ENCODE data around the gene CDK6.

CDK6 gene

GRCh38 chr7:92633211-92633906 lies 203.0 kb downstream of the CDK6 start:
- Histone ChIP-seq H3K9me3 (ENCODE audit: control insufficient read depth in 1 of 2, low read length in 2 of 2) (no peaks in the 10 kb centered on the region), H3K27ac (ENCODE audit: low read length) (peak overlapping the region; percentile 47), H3K36me3 (ENCODE audit: control insufficient read depth in 1 of 2, insufficient read depth in 2 of 2, low read length in 2 of 2) (no peaks in the 10 kb centered on the region), H3K4me3 (ENCODE audit: low read depth in 1 of 2, low read length in 2 of 2) (peak overlapping the region in 1 of 2 donors; percentile 13), H3K27me3 (ENCODE audit: low read depth, low read length) (no peaks in the 10 kb centered on the region), H3K4me1 (ENCODE audit: control insufficient read depth in 1 of 2, insufficient read depth in 2 of 2, low read length in 2 of 2) (peaks cover 12 to 23% of the 10 kb centered on the region in 2 donors)

- H3K4me1 ChIP-seq (ENCODE audit: control insufficient read depth in 1 of 2, insufficient read depth in 2 of 2, low read length in 2 of 2) = peaks cover 12 to 23% of the 10 kb centered on the region in 2 donors
- H3K27me3 ChIP-seq (ENCODE audit: low read depth, low read length) = no peaks in the 10 kb centered on the region
- no peak overlapping the region for H3K4me3 ChIP-seq (ENCODE audit: low read depth in 1 of 2, low read length in 2 of 2)
- H3K9me3 ChIP-seq (ENCODE audit: control insufficient read depth in 1 of 2, low read length in 2 of 2) = no peaks in the 10 kb centered on the region
- H3K36me3 ChIP-seq (ENCODE audit: control insufficient read depth in 1 of 2, insufficient read depth in 2 of 2, low read length in 2 of 2) = no peaks in the 10 kb centered on the region
- H3K27ac ChIP-seq (ENCODE audit: low read length) = peak overlapping the region; percentile 47
Measured at GRCh38 chr7:92632791-92633190, 203.6 kb downstream of the CDK6 start.

GRCh38 chr7:92631850-92632487 lies 204.4 kb downstream of the CDK6 start:
- Histone ChIP-seq H3K4me1 (ENCODE audit: control insufficient read depth in 1 of 2, insufficient read depth in 2 of 2, low read length in 2 of 2) (peaks cover 12 to 23% of the 10 kb centered on the region in 2 donors), H3K4me3 (ENCODE audit: low read depth in 1 of 2, low read length in 2 of 2) (no peak overlapping the region), H3K27me3 (ENCODE audit: low read depth, low read length) (no peaks in the 10 kb centered on the region), H3K27ac (ENCODE audit: low read length) (no peak overlapping the region), H3K36me3 (ENCODE audit: control insufficient read depth in 1 of 2, insufficient read depth in 2 of 2, low read length in 2 of 2) (no peaks in the 10 kb centered on the region), H3K9me3 (ENCODE audit: control insufficient read depth in 1 of 2, low read length in 2 of 2) (no peaks in the 10 kb centered on the region)

- Histone ChIP-seq H3K27me3 (ENCODE audit: low read depth, low read length) (no peaks in the 10 kb centered on the region), H3K36me3 (ENCODE audit: control insufficient read depth in 1 of 2, insufficient read depth in 2 of 2, low read length in 2 of 2) (no peaks in the 10 kb centered on the region), H3K9me3 (ENCODE audit: control insufficient read depth in 1 of 2, low read length in 2 of 2) (no peaks in the 10 kb centered on the region), H3K27ac (ENCODE audit: low read length) (no peak overlapping the region), H3K4me3 (ENCODE audit: low read depth in 1 of 2, low read length in 2 of 2) (no peak overlapping the region), H3K4me1 (ENCODE audit: control insufficient read depth in 1 of 2, insufficient read depth in 2 of 2, low read length in 2 of 2) (peaks cover 12 to 23% of the 10 kb centered on the region in 2 donors)
Measured at GRCh38 chr7:92631067-92631849, 205.1 kb downstream of the CDK6 start.

- no peaks in the 10 kb centered on the region for H3K36me3 ChIP-seq (ENCODE audit: control insufficient read depth in 1 of 2, insufficient read depth in 2 of 2, low read length in 2 of 2)
- no peak overlapping the region for H3K27ac ChIP-seq (ENCODE audit: low read length)
- H3K27me3 ChIP-seq (ENCODE audit: low read depth, low read length) = no peaks in the 10 kb centered on the region
- H3K4me3 ChIP-seq (ENCODE audit: low read depth in 1 of 2, low read length in 2 of 2) = no peak overlapping the region
- peaks cover 5 to 12% of the 10 kb centered on the region in 2 donors for H3K4me1 ChIP-seq (ENCODE audit: control insufficient read depth in 1 of 2, insufficient read depth in 2 of 2, low read length in 2 of 2)
- H3K9me3 ChIP-seq (ENCODE audit: control insufficient read depth in 1 of 2, low read length in 2 of 2) = no peaks in the 10 kb centered on the region
Measured at GRCh38 chr7:92629779-92630178, 206.6 kb downstream of the CDK6 start.

- Histone ChIP-seq H3K27ac (ENCODE audit: low read length) (no peak overlapping the region), H3K27me3 (ENCODE audit: low read depth, low read length) (no peaks in the 10 kb centered on the region), H3K9me3 (ENCODE audit: control insufficient read depth in 1 of 2, low read length in 2 of 2) (no peaks in the 10 kb centered on the region), H3K36me3 (ENCODE audit: control insufficient read depth in 1 of 2, insufficient read depth in 2 of 2, low read length in 2 of 2) (no peaks in the 10 kb centered on the region), H3K4me3 (ENCODE audit: low read depth in 1 of 2, low read length in 2 of 2) (no peak overlapping the region), H3K4me1 (ENCODE audit: control insufficient read depth in 1 of 2, insufficient read depth in 2 of 2, low read length in 2 of 2) (no peaks in the 10 kb centered on the region)
Measured at GRCh38 chr7:92627956-92628355, 208.4 kb downstream of the CDK6 start.

GRCh38 chr7:92626281-92626809 lies 210.0 kb downstream of the CDK6 start:
- Histone ChIP-seq H3K36me3 (ENCODE audit: control insufficient read depth in 1 of 2, insufficient read depth in 2 of 2, low read length in 2 of 2) (no peaks in the 10 kb centered on the region), H3K27ac (ENCODE audit: low read length) (no peak overlapping the region), H3K9me3 (ENCODE audit: control insufficient read depth in 1 of 2, low read length in 2 of 2) (no peaks in the 10 kb centered on the region), H3K4me3 (ENCODE audit: low read depth in 1 of 2, low read length in 2 of 2) (no peak overlapping the region), H3K4me1 (ENCODE audit: control insufficient read depth in 1 of 2, insufficient read depth in 2 of 2, low read length in 2 of 2) (peaks cover 3% of the 10 kb centered on the region in 2 donors), H3K27me3 (ENCODE audit: low read depth, low read length) (no peaks in the 10 kb centered on the region)

GRCh38 chr7:92625617-92626016 lies 210.8 kb downstream of the CDK6 start:
- Histone ChIP-seq H3K27ac (ENCODE audit: low read length) (no peak overlapping the region), H3K36me3 (ENCODE audit: control insufficient read depth in 1 of 2, insufficient read depth in 2 of 2, low read length in 2 of 2) (no peaks in the 10 kb centered on the region), H3K4me1 (ENCODE audit: control insufficient read depth in 1 of 2, insufficient read depth in 2 of 2, low read length in 2 of 2) (peaks cover 3 to 11% of the 10 kb centered on the region in 2 donors), H3K4me3 (ENCODE audit: low read depth in 1 of 2, low read length in 2 of 2) (no peak overlapping the region), H3K27me3 (ENCODE audit: low read depth, low read length) (no peaks in the 10 kb centered on the region), H3K9me3 (ENCODE audit: control insufficient read depth in 1 of 2, low read length in 2 of 2) (no peaks in the 10 kb centered on the region)

GRCh38 chr7:92624298-92624996 lies 211.9 kb downstream of the CDK6 start:
- H3K9me3 ChIP-seq (ENCODE audit: control insufficient read depth in 1 of 2, low read length in 2 of 2) = no peaks in the 10 kb centered on the region
- H3K4me1 ChIP-seq (ENCODE audit: control insufficient read depth in 1 of 2, insufficient read depth in 2 of 2, low read length in 2 of 2) = peaks cover 3 to 11% of the 10 kb centered on the region in 2 donors
- no peaks in the 10 kb centered on the region for H3K36me3 ChIP-seq (ENCODE audit: control insufficient read depth in 1 of 2, insufficient read depth in 2 of 2, low read length in 2 of 2)
- H3K27ac ChIP-seq (ENCODE audit: low read length) = no peak overlapping the region
- no peak overlapping the region for H3K4me3 ChIP-seq (ENCODE audit: low read depth in 1 of 2, low read length in 2 of 2)
- no peaks in the 10 kb centered on the region for H3K27me3 ChIP-seq (ENCODE audit: low read depth, low read length)

- H3K36me3 ChIP-seq (ENCODE audit: control insufficient read depth in 1 of 2, insufficient read depth in 2 of 2, low read length in 2 of 2) = no peaks in the 10 kb centered on the region
- H3K4me1 ChIP-seq (ENCODE audit: control insufficient read depth in 1 of 2, insufficient read depth in 2 of 2, low read length in 2 of 2) = peaks cover 3 to 11% of the 10 kb centered on the region in 2 donors
- H3K9me3 ChIP-seq (ENCODE audit: control insufficient read depth in 1 of 2, low read length in 2 of 2) = no peaks in the 10 kb centered on the region
- no peaks in the 10 kb centered on the region for H3K27me3 ChIP-seq (ENCODE audit: low read depth, low read length)
- H3K27ac ChIP-seq (ENCODE audit: low read length) = no peak overlapping the region
- H3K4me3 ChIP-seq (ENCODE audit: low read depth in 1 of 2, low read length in 2 of 2) = no peak overlapping the region
Measured at GRCh38 chr7:92623544-92623943, 212.8 kb downstream of the CDK6 start.

- H3K27ac ChIP-seq (ENCODE audit: low read length) = no peak overlapping the region
- no peaks in the 10 kb centered on the region for H3K9me3 ChIP-seq (ENCODE audit: control insufficient read depth in 1 of 2, low read length in 2 of 2)
- peaks cover 4% of the 10 kb centered on the region in 2 donors for H3K36me3 ChIP-seq (ENCODE audit: control insufficient read depth in 1 of 2, insufficient read depth in 2 of 2, low read length in 2 of 2)
- no peaks in the 10 kb centered on the region for H3K27me3 ChIP-seq (ENCODE audit: low read depth, low read length)
- no peak overlapping the region for H3K4me3 ChIP-seq (ENCODE audit: low read depth in 1 of 2, low read length in 2 of 2)
- H3K4me1 ChIP-seq (ENCODE audit: control insufficient read depth in 1 of 2, insufficient read depth in 2 of 2, low read length in 2 of 2) = peaks cover 3 to 11% of the 10 kb centered on the region in 2 donors
Measured at GRCh38 chr7:92622685-92623084, 213.7 kb downstream of the CDK6 start.

Measured in muscle layer of duodenum (tissue), 2 donors.